Left ventricle myocardium inferior (tissue), 1 donor: ENCODE data around the gene SPATA17. TPM values are rescaled to one million over a fixed set of nuclear protein-coding genes. Genes with fewer than 3 reads are reported as not detected.

Experiments
- DNase-seq: peaks from one replicate; pipeline ENCODE4 v3.0.0-alpha.2; 2020
- H3K27ac ChIP-seq: fragments of 200-600 bp; replicated peaks from 2 replicates; pipeline ENCODE4 v1.8.0; 2021
- H3K27me3 ChIP-seq: fragments of 200-600 bp; 2 replicates; pipeline ENCODE4 v1.8.0; 2021; ENCODE audit warnings: low read depth
- H3K36me3 ChIP-seq: fragments of 200-600 bp; 2 replicates; pipeline ENCODE4 v1.8.0; 2021
- H3K4me1 ChIP-seq: fragments of 200-600 bp; 2 replicates; pipeline ENCODE4 v1.8.0; 2021
- H3K4me3 ChIP-seq: fragments of 200-600 bp; 2 replicates; pipeline ENCODE4 v1.8.0; 2021; ENCODE audit warnings: mild to moderate bottlenecking, moderate library complexity
- H3K9me3 ChIP-seq: fragments of 200-600 bp; replicated peaks from 2 replicates; pipeline ENCODE4 v1.8.0; 2021
- intact Hi-C: fragments of 100-400 bp; cut with micrococcal nuclease; formaldehyde crosslinking; loops from one replicate; pipeline ENCODE4 v1.11.0; 2022
- total RNA-seq: library from RNA; stranded (reverse); fragmentation: NEBNext Ultra II Directional; extraction: Animal tissue kit (Norgen Biotek cat#: 25700); gene quantifications from one replicate; pipeline ENCODE4 v1.2.1, GENCODE V29; 2021
- TF ChIP-seq, protein P1 (sequence below): fragments of 200-600 bp; IDR thresholded peaks from 2 replicates; pipeline ENCODE4 v1.8.0; 2021; ENCODE audit warnings: antibody characterized with exemption, mild to moderate bottlenecking, borderline replicate concordance
- donor health status: DM: no; HTN: yes; CAD: no; lungs with severe emphysema.

SPATA17 gene
- total RNA-seq, 1 donor from 2014 or later: 1.2 TPM

DNA sequence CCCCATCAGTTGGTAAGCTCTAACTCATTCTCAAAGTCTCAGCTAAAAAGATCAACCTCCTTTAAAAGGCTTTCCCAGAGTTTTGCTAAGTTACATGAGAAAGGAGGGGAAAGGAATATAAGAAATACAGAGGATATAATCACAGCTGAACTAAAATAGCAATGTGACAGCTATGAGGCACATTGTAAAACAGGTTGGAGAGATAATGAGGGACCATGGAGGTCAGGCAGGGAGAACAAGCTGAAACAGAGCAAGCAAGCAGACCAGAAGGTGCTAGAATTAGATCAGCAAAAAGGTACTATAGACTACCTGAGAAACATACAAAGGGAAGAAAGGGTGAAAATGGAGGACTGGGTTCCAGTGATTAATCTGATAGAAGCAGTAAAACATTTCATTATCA lies 28.8 kb upstream of the SPATA17 start:
- H3K4me3 ChIP-seq: no peak overlapping the region
- intact Hi-C loops: no loop called here
- no peaks in the 10 kb centered on the region for H3K9me3 ChIP-seq
- TF ChIP-seq, protein P1, sequence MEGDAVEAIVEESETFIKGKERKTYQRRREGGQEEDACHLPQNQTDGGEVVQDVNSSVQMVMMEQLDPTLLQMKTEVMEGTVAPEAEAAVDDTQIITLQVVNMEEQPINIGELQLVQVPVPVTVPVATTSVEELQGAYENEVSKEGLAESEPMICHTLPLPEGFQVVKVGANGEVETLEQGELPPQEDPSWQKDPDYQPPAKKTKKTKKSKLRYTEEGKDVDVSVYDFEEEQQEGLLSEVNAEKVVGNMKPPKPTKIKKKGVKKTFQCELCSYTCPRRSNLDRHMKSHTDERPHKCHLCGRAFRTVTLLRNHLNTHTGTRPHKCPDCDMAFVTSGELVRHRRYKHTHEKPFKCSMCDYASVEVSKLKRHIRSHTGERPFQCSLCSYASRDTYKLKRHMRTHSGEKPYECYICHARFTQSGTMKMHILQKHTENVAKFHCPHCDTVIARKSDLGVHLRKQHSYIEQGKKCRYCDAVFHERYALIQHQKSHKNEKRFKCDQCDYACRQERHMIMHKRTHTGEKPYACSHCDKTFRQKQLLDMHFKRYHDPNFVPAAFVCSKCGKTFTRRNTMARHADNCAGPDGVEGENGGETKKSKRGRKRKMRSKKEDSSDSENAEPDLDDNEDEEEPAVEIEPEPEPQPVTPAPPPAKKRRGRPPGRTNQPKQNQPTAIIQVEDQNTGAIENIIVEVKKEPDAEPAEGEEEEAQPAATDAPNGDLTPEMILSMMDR: no peak
- peaks cover 3% of the 10 kb centered on the region for H3K4me1 ChIP-seq
- no peak for DNase-seq
- H3K36me3 ChIP-seq: peaks cover 16% of the 10 kb centered on the region
- H3K27ac ChIP-seq: no peak overlapping the region
- no peaks in the 10 kb centered on the region for H3K27me3 ChIP-seq

DNA sequence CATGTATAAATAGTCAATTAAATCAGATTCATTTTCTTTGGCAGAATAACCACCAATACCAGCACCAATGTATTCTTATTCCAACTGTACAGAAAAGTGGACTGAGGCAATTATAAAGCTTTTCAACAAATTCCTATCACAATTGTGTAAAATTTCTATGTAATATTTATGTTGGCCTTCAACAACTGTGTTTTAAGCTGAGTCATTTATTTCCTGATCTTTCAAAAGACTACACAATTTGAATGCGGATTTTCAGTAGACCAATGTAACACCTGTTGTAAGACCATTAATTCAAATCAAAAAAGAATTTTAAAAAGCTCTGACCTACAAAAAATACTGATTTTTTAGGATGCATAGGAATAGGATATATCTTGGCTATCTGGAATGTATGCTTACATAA lies 25.8 kb upstream of the SPATA17 start:
- H3K36me3 ChIP-seq: peaks cover 20% of the 10 kb centered on the region
- H3K27ac ChIP-seq: no peak overlapping the region
- H3K4me3 ChIP-seq: no peak overlapping the region
- H3K4me1 ChIP-seq: peaks cover 3% of the 10 kb centered on the region
- intact Hi-C loops: no loop called here
- no peaks in the 10 kb centered on the region for H3K9me3 ChIP-seq
- TF ChIP-seq, protein P1: no peak
- DNase-seq: no peak
- no peaks in the 10 kb centered on the region for H3K27me3 ChIP-seq

DNA sequence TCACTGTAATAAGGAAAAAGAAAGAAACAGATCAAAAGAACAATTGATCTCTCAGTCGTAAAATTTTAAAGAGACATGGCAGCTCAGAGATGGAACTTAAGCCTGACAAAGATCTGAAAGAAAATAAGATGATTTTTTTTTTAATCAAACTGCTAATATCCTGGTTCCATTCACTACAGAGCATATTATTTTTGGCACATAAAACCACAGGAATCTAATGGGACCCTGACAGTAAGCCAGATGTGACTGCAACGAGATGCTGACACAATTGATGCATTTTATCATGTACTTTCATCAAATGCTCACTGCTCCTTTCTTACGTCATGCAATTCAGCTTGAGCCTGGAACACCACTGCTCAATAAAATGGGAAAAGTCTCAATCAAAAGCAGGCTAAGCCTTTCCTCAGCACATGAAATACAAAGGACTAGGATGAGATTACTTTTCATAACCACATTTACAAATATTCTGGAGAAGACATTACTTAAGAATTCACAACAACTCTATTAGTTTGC lies 16.9 kb upstream of the SPATA17 start:
- H3K4me1 ChIP-seq: no peaks in the 10 kb centered on the region
- TF ChIP-seq, protein P1: no peak
- intact Hi-C loops: no loop called here
- DNase-seq: no peak
- H3K27ac ChIP-seq: no peak overlapping the region
- H3K27me3 ChIP-seq: no peaks in the 10 kb centered on the region
- no peaks in the 10 kb centered on the region for H3K9me3 ChIP-seq
- peaks cover 25% of the 10 kb centered on the region for H3K36me3 ChIP-seq
- no peak overlapping the region for H3K4me3 ChIP-seq

DNA sequence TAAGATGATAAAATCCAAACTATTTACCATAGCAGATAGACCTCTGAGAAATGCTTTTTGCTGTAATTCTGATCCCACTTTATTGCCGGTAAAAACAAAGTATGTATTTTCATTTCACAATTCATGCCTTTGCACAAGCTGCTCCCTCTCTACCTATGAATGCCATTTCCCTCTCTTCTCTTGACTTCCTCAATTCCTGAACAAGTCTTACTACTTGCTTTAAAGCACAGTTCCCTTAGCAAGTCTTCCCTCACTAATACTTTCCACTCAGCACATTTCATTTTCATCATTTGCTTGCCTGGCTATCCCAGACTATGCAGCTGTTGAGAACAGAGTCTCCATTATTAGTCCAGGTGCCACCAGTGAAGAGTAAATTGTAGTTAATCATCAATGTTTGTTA lies 14.0 kb upstream of the SPATA17 start:
- TF ChIP-seq, protein P1: no peak
- no peaks in the 10 kb centered on the region for H3K27me3 ChIP-seq
- intact Hi-C loops: no loop called here
- no peak for DNase-seq
- peaks cover 14% of the 10 kb centered on the region for H3K36me3 ChIP-seq
- H3K9me3 ChIP-seq: no peaks in the 10 kb centered on the region
- no peak overlapping the region for H3K27ac ChIP-seq
- H3K4me3 ChIP-seq: no peak overlapping the region
- no peaks in the 10 kb centered on the region for H3K4me1 ChIP-seq

DNA sequence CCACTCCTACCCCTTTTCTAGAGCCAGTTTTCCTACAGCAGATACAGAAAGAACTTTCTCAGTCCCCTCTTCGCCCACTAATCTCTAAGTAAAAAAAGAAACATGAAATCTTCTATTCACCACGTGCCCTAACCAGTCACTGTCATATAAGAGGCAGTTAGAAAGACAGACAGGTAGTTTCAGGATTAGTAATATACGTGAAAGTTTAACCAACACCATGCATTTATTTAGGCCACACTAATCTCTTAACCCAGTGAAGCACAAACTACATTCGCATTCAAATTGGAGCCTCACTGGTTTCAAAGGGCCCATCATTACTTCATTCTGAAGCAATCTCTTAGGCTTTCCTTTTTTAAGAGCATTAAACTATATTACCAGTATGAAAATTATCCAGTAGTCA lies 10.3 kb upstream of the SPATA17 start:
- no peak for DNase-seq
- intact Hi-C loops: no loop called here
- peaks cover 14% of the 10 kb centered on the region for H3K36me3 ChIP-seq
- H3K4me3 ChIP-seq: no peak overlapping the region
- no peaks in the 10 kb centered on the region for H3K4me1 ChIP-seq
- no peak overlapping the region for H3K27ac ChIP-seq
- TF ChIP-seq, protein P1: no peak
- H3K9me3 ChIP-seq: no peaks in the 10 kb centered on the region
- no peaks in the 10 kb centered on the region for H3K27me3 ChIP-seq
